GM20000 (cell line): ENCODE measurements around the gene COL23A1.

ENCODE experiments used
- DNase-seq: peaks from one replicate; pipeline ENCODE4 v3.0.0; 2012; ENCODE audit warnings: low spot score
- CTCF ChIP-seq: IDR thresholded peaks from 2 replicates; pipeline ENCODE4 v1.5.1; 2012; ENCODE audit warnings: mild to moderate bottlenecking, control low read depth; ENCODE audit errors: extremely low read depth, missing control alignments

The COL23A1 gene

GRCh38 chr5:178605788-178606187 lies 15.6 kb upstream of the COL23A1 start:
- TF ChIP-seq CTCF, result no peak
- DNase-seq, result no peak

- no peak for TF ChIP-seq CTCF
- no peak for DNase-seq
Observed at GRCh38 chr5:178602752-178603151, 12.6 kb upstream of the COL23A1 start.

- no peak for DNase-seq
- TF ChIP-seq CTCF, result no peak
Observed at GRCh38 chr5:178595750-178596149, 5.6 kb upstream of the COL23A1 start.

GRCh38 chr5:178595150-178595549 lies 5.0 kb upstream of the COL23A1 start:
- no peak for DNase-seq
- TF ChIP-seq CTCF, result no peak

- TF ChIP-seq CTCF, result no peak
- peak; percentile 14 for DNase-seq
Observed at GRCh38 chr5:178590924-178591423, 781 bp upstream of the COL23A1 start.

- DNase-seq, result no peak
- TF ChIP-seq CTCF, result no peak
Observed at GRCh38 chr5:178589180-178590140, 733 bp downstream of the COL23A1 start.

GRCh38 chr5:178588769-178589168 lies 1.4 kb downstream of the COL23A1 start:
- TF ChIP-seq CTCF, result no peak
- DNase-seq, result no peak
